Measurements from ENCODE around the gene ZNF135. TPM values are rescaled to one million over a fixed set of nuclear protein-coding genes. Genes with fewer than 3 reads are reported as not detected.

Gene ZNF135
- total RNA-seq, 2 experiments from 2014 or later, result 0.54 to 0.62 TPM

DNA sequence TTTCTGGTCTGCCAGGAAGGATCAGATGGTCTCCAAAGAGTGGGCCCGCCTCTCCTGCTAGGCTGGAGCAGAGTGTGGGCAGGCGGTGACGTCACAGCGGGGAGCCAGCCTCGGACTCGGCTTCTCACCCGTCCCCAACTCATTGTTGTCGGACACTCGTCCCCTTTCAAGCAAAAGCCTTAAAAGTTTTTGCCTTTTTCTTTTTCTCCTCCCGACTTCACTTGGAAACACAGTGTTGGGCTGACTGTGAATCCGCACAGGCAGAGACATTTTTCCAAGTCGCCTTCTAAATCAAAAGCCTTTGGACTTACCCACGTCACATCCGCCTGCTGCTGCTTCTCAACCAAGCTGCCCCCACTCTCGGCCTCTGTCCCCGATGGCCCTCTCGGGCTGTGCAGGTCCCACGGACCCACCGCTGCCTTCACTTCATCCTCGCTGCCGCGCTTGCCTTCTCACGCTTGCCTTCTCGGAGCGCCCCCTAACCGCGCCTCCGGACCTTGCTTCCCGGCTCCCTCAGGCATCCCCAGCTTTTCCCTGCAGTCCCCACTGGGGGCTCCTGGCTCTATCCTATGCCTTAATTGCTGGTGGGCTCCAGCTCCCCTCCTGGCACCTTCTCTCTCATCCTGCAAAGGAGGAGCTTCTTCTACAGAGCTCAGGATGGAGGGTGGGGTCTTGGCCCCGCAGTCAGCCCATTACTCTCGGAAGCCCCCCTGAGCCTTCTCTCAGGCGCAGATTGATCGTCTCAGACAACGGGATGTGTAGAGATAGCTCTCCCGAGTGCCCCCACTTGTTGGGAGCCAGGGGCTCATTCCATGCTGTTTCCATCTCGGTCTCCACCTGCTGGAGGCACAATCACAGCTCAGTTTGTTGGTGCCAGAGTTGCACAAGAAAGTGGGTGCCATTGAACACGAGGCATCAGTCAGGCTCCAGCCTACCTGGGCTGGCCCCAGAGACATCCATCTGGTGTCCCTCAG is 3.9 kb upstream of the ZNF135 start:
- no peak overlapping the region for H3K27ac Mint-ChIP-seq
- no peak for DNase-seq
- intact Hi-C loops (cut with micrococcal nuclease), result no loop called here
- H3K36me3 Mint-ChIP-seq (ENCODE audit: low read depth), result peaks cover 36% of the 10 kb centered on the region
- CTCF ChIA-PET, result interaction anchor here (0.6 kb wide), 1 partner anchor 342 kb away, joined by 4 read pairs; no protein-coding TSS in a partner anchor
- H3K9me3 Mint-ChIP-seq, result peaks cover 43% of the 10 kb centered on the region
- H3K4me1 Mint-ChIP-seq (ENCODE audit: low read depth), result peaks cover 4% of the 10 kb centered on the region
- H3K27me3 Mint-ChIP-seq (ENCODE audit: low read depth), result peaks cover 31% of the 10 kb centered on the region
- H3K4me3 Mint-ChIP-seq, result no peak overlapping the region

DNA sequence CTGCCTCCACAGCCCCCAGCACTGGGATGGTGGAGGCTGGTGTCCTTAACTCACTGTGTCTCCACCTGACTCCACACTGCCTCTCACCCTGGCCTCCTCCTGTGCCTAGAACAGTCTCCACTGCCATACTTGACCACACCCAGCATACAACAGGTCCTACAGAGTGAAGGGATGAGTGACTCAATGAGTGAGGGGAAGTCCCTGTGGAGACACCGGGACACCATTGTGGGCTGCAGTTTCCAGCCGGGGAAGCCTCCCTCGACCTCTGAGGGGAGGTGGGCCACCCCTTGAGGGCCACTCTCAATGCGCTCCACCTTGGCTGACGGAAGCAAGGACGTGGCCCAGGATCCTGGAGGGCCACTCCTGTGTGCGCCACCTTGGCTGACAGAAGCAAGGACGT is 2.8 kb upstream of the ZNF135 start:
- CTCF ChIA-PET, result no interaction called here
- DNase-seq, result no peak

DNA sequence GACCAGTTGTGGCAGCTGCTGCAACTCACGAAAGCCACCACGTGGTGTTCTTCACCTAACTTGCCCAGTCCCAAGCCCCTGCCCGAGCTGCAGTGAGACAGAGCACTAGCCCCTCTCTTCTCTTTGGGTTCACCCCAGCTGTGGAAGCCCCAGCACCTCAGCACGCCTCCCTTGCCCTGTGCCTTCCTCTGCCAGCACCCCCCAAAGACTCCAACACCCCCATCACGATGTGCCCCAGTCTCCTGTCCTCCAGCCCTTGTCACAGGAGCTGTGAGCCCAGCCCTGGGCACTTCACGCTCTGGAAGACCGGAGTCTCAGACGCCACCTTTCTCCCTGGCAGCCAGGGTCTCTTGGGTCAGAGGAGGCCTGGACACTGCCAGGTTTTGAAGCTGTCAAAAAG is 2.2 kb upstream of the ZNF135 start:
- H3K9me3 Mint-ChIP-seq, result peaks cover 40% of the 10 kb centered on the region
- DNase-seq, result no peak
- peaks cover 39% of the 10 kb centered on the region for H3K36me3 Mint-ChIP-seq (ENCODE audit: low read depth)
- peaks cover 4% of the 10 kb centered on the region for H3K4me1 Mint-ChIP-seq (ENCODE audit: low read depth)
- intact Hi-C loops (cut with micrococcal nuclease), result no loop called here
- CTCF ChIA-PET, result interaction anchor here (0.7 kb wide), 1 partner anchor 211 kb away, joined by 3 read pairs; no protein-coding TSS in a partner anchor
- peaks cover 35% of the 10 kb centered on the region for H3K27me3 Mint-ChIP-seq (ENCODE audit: low read depth)
- no peak overlapping the region for H3K27ac Mint-ChIP-seq
- H3K4me3 Mint-ChIP-seq, result no peak overlapping the region

More for the DNA sequence above, 2.8 kb upstream of the ZNF135 start:
- H3K27me3 Mint-ChIP-seq (ENCODE audit: low read depth), result peaks cover 33% of the 10 kb centered on the region
- no peak overlapping the region for H3K27ac Mint-ChIP-seq
- peaks cover 42% of the 10 kb centered on the region for H3K9me3 Mint-ChIP-seq
- H3K4me1 Mint-ChIP-seq (ENCODE audit: low read depth), result peaks cover 4% of the 10 kb centered on the region
- H3K4me3 Mint-ChIP-seq, result no peak overlapping the region
- peaks cover 35% of the 10 kb centered on the region for H3K36me3 Mint-ChIP-seq (ENCODE audit: low read depth)
- intact Hi-C loops (cut with micrococcal nuclease), result no loop called here

DNA sequence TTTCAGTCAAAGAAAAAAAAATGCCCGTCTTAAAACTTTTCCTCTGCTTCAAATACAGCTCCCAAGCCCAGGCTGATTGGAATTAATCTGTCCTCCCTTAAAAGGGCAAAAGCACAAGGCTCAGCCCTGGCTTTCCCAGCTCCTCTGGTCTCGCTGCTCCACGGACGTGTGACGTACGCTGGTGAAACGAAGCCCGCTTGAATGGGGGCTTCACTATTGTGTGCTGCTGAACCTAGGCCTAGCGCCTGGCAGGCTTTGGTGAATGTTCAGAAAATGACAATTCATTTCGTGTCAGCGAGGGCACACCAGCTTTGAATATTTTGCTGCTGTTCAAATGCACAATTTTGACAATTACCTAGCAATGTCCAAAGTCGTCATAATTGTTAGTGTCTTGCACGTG is 615 bp upstream of the ZNF135 start:
- Mint-ChIP-seq H3K9me3 (peaks cover 41% of the 10 kb centered on the region), H3K27ac (no peak overlapping the region), H3K27me3 (ENCODE audit: low read depth) (peaks cover 35% of the 10 kb centered on the region), H3K4me1 (ENCODE audit: low read depth) (peaks cover 4% of the 10 kb centered on the region), H3K4me3 (peak overlapping the region; percentile 57), H3K36me3 (ENCODE audit: low read depth) (peaks cover 41% of the 10 kb centered on the region)
- CTCF ChIA-PET, result interaction anchor here (0.5 kb wide), 1 partner anchor 899 kb away, joined by 4 read pairs; no protein-coding TSS in a partner anchor
- intact Hi-C loops (cut with micrococcal nuclease), result no loop called here
- no peak for DNase-seq

DNA sequence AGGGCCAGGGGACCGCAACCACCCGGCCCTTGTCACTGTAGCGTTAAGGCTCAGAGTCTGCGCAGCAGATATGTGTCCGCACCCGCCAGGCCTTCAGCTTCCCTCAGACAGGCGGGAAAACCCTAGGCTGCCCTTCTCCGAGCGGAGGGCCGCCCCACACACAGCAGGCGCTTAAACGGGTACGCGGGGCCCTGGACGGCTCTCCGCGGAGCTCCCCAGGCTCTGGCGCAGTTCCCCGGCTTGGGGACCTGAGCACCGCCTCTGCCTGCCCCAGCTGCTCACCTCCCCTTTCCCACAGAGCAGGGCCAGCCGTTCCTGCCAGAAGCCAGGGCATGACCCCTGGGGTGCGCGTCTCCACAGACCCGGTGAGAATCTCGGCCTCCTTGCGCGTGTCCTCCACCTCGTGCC is 593 bp downstream of the ZNF135 start:
- Mint-ChIP-seq H3K4me1 (ENCODE audit: low read depth) (peaks cover 4% of the 10 kb centered on the region), H3K4me3 (peak overlapping the region; percentile 49)

DNA sequence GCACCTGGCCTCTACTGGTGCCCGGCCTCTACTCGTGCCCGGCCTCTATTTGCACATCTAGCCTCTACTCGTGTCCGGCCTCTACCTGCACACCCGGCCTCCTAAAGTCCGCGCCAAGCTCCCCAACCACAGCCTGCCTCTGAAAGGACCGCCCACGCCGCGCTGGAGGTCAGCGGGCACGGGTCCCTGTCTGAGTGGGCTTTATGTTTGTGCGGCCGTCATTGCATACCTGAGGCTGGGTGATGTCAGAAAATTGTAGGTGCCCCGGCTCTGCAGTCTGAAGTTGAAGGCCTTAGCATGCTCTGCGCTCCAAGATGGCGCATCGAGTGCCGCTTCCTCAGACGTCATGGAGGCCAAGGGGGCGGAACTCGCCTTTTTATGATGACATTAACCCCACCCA is 1.1 kb downstream of the ZNF135 start:
- H3K36me3 Mint-ChIP-seq (ENCODE audit: low read depth), result peaks cover 40% of the 10 kb centered on the region

More for the DNA sequence above, 593 bp downstream of the ZNF135 start:
- CTCF ChIA-PET, result interaction anchor here (0.6 kb wide), 1 partner anchor 93 kb away, joined by 4 read pairs; no protein-coding TSS in a partner anchor
- DNase-seq, result no peak
- H3K36me3 Mint-ChIP-seq (ENCODE audit: low read depth), result peaks cover 41% of the 10 kb centered on the region
- no peak overlapping the region for H3K27ac Mint-ChIP-seq
- peaks cover 31% of the 10 kb centered on the region for H3K27me3 Mint-ChIP-seq (ENCODE audit: low read depth)
- intact Hi-C loops (cut with micrococcal nuclease), result no loop called here
- peaks cover 42% of the 10 kb centered on the region for H3K9me3 Mint-ChIP-seq

DNA sequence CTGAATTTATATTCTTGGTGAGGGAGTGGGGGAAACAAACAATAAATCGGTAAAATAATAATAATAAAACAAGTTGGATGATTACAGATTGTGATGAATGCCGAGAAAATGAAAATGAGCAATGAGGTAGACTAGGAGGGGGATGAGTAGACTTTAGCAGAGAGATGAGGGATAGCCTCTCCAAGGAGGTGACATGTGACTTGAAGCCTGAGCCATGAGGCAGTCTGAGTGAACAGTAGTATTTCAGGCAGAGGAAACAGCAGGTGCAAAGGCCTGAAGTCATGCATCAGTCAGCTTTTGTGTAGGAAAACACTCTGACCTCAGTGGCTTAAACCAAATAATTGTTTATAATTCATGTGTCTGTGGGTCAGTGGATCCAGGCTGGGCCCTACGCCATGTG is 4.6 kb downstream of the ZNF135 start:
- Mint-ChIP-seq H3K4me3 (no peak overlapping the region), H3K27ac (no peak overlapping the region), H3K4me1 (ENCODE audit: low read depth) (peaks cover 4% of the 10 kb centered on the region), H3K9me3 (peaks cover 58% of the 10 kb centered on the region), H3K27me3 (ENCODE audit: low read depth) (peaks cover 7% of the 10 kb centered on the region), H3K36me3 (ENCODE audit: low read depth) (peaks cover 47% of the 10 kb centered on the region)
- intact Hi-C loops (cut with micrococcal nuclease), result no loop called here
- no peak for DNase-seq
- CTCF ChIA-PET, result no interaction called here

More for the DNA sequence above, 1.1 kb downstream of the ZNF135 start:
- H3K27me3 Mint-ChIP-seq (ENCODE audit: low read depth), result peaks cover 29% of the 10 kb centered on the region
- CTCF ChIA-PET, result interaction anchor here (0.6 kb wide), 1 partner anchor 93 kb away, joined by 4 read pairs; no protein-coding TSS in a partner anchor
- intact Hi-C loops (cut with micrococcal nuclease), result no loop called here
- H3K4me3 Mint-ChIP-seq, result peak overlapping the region; percentile 46
- peaks cover 4% of the 10 kb centered on the region for H3K4me1 Mint-ChIP-seq (ENCODE audit: low read depth)
- no peak for DNase-seq
- peaks cover 42% of the 10 kb centered on the region for H3K9me3 Mint-ChIP-seq
- H3K27ac Mint-ChIP-seq, result no peak overlapping the region

DNA sequence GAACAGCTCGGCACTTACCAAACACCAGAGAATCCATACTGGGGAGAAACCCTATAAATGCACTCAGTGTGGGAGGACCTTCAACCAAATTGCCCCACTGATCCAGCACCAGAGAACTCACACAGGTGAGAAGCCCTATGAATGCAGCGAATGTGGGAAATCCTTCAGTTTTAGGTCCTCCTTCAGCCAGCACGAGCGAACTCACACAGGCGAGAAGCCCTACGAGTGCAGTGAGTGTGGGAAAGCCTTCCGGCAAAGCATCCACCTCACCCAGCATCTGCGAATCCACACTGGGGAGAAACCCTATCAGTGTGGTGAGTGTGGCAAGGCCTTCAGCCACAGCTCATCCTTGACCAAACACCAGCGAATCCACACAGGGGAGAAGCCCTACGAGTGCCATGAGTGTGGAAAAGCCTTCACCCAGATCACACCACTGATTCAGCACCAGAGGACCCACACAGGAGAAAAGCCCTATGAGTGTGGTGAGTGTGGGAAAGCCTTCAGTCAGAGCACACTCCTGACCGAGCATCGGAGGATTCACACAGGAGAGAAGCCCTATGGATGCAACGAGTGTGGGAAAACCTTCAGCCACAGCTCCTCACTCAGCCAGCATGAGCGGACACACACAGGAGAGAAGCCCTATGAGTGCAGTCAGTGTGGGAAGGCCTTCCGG is 8.3 kb downstream of the ZNF135 start:
- Mint-ChIP-seq H3K4me1 (ENCODE audit: low read depth) (no peaks in the 10 kb centered on the region), H3K27me3 (ENCODE audit: low read depth) (no peaks in the 10 kb centered on the region), H3K4me3 (no peak overlapping the region), H3K9me3 (peaks cover 62% of the 10 kb centered on the region), H3K27ac (no peak overlapping the region), H3K36me3 (ENCODE audit: low read depth) (peaks cover 39% of the 10 kb centered on the region)
- CTCF ChIA-PET, result no interaction called here
- intact Hi-C loops (cut with micrococcal nuclease), result no loop called here
- DNase-seq, result no peak

DNA sequence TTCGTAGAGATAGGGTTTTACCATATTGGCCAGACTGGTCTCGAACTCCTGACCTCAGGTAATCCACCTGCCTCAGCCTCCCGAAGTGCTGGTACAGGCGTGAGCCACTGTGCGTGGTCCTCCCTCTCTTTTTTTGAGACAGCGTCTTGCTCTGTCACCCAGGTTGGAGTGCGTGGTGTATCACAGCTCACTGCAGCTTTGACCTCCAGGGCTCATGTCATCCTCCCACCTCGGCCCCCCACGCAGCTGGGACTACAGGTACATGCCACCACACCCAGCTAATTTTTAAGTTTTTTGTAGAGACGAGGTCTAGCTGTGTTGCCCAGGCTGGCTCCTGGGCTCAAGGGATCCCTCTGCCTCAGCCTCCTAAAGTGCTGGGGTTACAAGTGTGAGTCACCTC is 20.7 kb downstream of the ZNF135 start:
- intact Hi-C loops (cut with micrococcal nuclease), result no loop called here
- no peak for DNase-seq
- Mint-ChIP-seq H3K4me3 (no peak overlapping the region), H3K4me1 (ENCODE audit: low read depth) (no peaks in the 10 kb centered on the region), H3K36me3 (ENCODE audit: low read depth) (peaks cover 18% of the 10 kb centered on the region), H3K27me3 (ENCODE audit: low read depth) (no peaks in the 10 kb centered on the region), H3K27ac (no peak overlapping the region), H3K9me3 (peaks cover 47% of the 10 kb centered on the region)
- CTCF ChIA-PET, result no interaction called here

DNA sequence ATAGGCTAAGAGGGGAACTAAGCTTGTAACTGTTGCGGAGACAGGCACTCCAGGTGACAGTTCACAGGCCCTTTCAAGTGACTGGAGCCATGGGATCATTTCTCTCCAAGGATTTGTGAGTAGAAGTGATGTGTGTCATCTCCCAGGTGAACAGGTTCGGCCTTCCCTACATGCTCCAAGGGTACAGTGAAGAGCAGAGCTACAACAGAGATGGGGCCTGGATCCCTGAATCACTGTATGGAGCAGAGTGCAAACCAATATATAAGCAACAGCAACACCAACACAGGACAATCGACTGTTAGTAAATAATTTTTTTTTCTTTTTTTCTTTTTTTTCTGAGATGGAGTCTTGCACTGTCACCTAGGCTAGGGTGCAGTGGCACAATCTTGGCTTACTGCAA is 23.9 kb downstream of the ZNF135 start:
- Mint-ChIP-seq H3K27me3 (ENCODE audit: low read depth) (no peaks in the 10 kb centered on the region), H3K4me3 (no peak overlapping the region), H3K9me3 (peaks cover 39% of the 10 kb centered on the region), H3K4me1 (ENCODE audit: low read depth) (no peaks in the 10 kb centered on the region), H3K27ac (no peak overlapping the region), H3K36me3 (ENCODE audit: low read depth) (peaks cover 33% of the 10 kb centered on the region)
- no peak for DNase-seq
- CTCF ChIA-PET, result interaction anchor here (1.2 kb wide), 1 partner anchor 10 kb away, joined by 3 read pairs; no protein-coding TSS in a partner anchor
- intact Hi-C loops (cut with micrococcal nuclease), result no loop called here

DNA sequence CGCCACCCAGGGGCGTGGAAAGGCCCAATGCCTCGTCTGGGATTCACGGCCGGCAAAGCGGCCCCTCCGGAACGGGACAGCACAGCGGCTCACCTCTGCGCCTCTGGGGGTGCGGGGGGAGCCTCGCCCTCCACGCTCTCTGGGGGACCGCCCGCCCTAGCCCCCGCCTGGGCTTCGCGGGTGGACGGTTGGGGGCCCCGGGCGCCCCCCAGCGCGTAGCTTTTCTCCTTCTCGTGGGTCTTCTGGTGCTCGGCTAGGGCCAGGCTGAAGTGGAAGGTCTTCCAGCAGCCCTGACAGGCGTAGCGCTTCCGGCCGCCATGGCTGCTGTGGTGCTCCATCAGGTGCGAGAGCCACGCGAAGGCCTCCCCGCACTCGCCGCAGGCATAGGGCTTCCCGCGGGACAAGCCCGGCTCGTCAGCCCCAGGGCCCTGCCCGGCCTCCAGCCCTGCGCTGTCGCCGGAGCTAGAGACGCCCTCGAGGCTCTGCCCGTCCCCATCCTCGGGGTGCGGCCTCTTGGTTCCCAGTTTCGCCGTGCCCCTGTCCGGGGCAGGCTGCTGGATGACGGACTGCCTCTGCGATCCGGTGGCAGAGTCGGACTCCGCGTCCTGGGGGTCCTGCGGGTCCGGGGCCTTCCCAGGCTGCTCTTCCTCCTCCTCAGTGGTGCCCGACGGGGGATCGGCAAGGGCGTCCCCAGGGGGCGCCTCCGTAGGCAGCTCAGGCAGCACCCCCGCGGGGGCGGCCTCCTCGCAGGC is 25.7 kb downstream of the ZNF135 start:
- Mint-ChIP-seq H3K4me3 (no peak overlapping the region), H3K27me3 (ENCODE audit: low read depth) (no peaks in the 10 kb centered on the region), H3K27ac (no peak overlapping the region), H3K9me3 (peaks cover 42% of the 10 kb centered on the region), H3K36me3 (ENCODE audit: low read depth) (peaks cover 39% of the 10 kb centered on the region), H3K4me1 (ENCODE audit: low read depth) (no peaks in the 10 kb centered on the region)
- CTCF ChIA-PET, result no interaction called here
- intact Hi-C loops (cut with micrococcal nuclease), result no loop called here
- DNase-seq, result no peak

DNA sequence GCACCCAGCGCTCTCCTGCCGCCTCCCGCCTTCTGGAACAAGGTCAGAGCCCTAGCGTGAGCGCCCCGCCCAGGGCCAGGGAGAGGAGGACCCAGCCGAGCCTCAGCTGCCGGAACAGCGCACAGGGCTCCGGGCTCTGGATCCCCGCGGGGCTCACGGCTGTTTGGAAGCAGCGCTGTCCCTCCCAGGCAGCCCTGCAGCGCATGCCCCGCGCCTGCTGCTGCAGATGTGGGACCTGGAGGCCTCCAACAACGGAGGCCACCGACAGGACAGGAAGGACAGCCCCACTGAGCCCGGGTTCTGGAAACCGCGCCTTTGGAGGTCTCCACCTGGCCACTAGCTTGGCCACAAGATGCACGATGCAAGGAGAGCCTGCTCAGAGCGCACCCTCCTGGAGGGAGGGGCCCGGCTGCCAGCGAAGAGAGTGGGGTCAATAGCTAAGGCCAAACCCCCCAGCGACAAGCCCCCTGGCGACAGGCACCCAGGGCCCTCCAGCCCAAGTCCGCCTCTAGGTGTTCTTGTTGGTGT is 26.3 kb downstream of the ZNF135 start:
- peaks cover 39% of the 10 kb centered on the region for H3K36me3 Mint-ChIP-seq (ENCODE audit: low read depth)
- H3K9me3 Mint-ChIP-seq, result peaks cover 39% of the 10 kb centered on the region
- no peaks in the 10 kb centered on the region for H3K27me3 Mint-ChIP-seq (ENCODE audit: low read depth)
- CTCF ChIA-PET, result no interaction called here
- intact Hi-C loops (cut with micrococcal nuclease), result no loop called here
- no peak overlapping the region for H3K27ac Mint-ChIP-seq
- no peak for DNase-seq
- H3K4me1 Mint-ChIP-seq (ENCODE audit: low read depth), result no peaks in the 10 kb centered on the region
- no peak overlapping the region for H3K4me3 Mint-ChIP-seq

Measured in activated naive CD4-positive, alpha-beta T cell treated with anti-CD3 and anti-CD28 coated beads for 36 hours (primary cell).